NOMO-1 treated with dmso at 0.1 percent for 144 hours (cell line): ENCODE data around the gene NOTCH1.
"Not testable (repeated sequence)": the region's sequence is repeated elsewhere in the genome, so short reads cannot be mapped to it uniquely, and the experiment has no call there.

Experiments
- DNase-seq: peaks from one replicate; lab custom pipeline; 2025; ENCODE audit not compliant: unreplicated experiment; lab: John Stamatoyannopoulos, UW

The NOTCH1 gene

GRCh38 chr9:136545965-136546696, at the start of gene NOTCH1:
NOTCH1 (minus strand) TSS chr9:136546048; CDS start chr9:136545786, 262 bp downstream.
- DNase-seq = peak; percentile 99

DNA sequence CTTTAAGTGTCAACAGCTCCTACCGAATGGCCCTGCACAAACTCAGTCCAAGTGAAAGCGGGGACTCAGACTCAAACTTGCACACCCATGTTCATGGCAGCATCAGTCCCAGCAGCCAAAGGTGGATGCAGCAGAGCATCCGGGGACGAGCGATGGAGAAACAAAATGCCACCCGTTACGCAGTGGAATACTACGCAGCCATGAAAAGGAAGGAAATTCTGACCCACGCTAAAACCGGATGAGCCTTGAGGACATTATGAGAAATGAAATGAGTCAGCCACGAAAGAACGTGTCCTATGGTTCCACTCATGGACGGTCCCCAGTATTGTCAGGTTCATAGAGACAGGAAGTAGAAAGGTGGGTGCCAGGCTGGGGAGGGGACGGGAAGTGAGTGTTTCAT, 48.6 kb upstream of the NOTCH1 start:
- no peak for DNase-seq

DNA sequence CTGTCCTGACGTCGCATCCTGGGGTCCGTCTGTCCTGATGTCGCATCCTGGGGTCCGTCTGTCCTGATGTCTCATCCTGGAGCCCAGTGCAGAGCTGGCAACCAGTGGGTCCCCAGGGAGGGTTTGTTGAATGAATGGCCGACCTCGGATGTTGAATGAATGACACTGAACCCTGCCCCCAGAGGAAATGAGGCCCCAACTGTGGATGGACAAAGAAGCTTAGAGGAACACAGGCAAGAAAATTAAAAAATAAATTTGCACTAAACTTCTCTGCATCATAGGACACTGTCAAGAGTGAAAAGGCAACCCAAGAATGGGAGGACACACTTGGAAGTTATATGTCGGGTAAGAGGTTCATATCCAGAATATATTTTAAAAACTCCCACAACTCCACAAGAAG, 47.7 kb upstream of the NOTCH1 start:
- DNase-seq = no peak

DNA sequence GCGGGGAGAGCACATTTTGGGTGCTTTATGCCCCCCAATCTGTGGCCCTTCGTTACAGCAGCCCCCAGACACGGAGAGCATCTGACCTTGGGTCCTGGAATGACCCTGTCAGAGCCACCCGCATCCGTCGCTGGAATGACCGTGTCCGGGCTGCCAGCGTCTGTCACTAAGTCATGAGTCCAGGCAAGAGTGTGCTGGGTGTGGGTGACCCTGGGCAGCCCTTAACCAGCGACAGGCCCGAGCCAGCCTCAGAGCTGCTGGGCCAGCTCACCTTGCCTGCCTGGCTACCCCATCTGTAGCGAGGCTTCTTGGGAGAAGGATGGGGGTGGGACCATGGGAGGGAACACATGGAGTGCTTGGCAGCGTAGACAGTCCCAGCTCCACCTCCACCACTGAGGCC, 46.8 kb upstream of the NOTCH1 start:
- DNase-seq = no peak

DNA sequence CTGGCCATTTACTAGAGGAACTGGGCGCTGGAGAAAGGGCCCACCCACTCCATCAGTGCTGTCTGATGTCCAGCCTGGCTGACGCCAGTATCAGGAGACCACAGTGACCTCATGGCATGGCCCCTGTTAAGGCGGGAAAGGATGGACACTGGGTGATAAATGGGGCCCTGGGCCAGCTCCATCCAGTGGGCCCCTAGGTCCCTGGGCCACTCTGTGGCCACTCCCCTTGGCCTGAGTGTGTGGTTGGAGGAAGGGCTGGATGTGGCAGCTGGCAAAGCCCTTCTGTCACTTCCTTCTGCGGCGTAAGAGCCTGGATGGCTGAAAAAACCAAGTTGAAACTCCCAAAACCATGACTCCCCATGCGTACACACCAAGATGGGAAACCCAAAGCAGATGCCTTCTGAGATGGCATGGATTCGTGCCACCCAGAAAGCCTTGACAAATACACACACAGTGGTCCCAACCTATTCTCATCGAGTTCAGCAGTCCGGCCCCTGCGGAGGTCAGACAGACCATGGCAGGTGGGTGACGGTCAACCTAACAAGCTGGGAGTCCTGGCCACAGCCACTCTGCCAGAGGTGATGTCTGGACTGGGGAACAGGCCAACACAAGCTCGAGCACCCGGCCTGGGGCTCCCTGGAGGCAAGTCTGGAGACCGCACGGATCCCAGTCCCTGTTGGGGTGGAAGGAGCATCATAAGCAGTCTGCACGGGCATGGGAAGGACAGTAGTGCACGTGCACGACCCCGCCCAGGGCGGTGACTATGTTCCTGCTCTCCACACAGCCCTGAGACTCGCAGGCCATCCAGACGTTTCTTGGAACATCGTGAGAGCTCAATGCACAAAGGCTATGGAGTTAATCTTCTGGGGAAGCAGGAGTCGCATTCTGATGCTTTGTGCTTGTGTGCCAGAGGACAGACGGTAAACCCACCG, 45.2 kb upstream of the NOTCH1 start:
- DNase-seq = no peak

GRCh38 chr9:136589766-136590763, 44.2 kb upstream of the NOTCH1 start:
- DNase-seq = no peak

DNA sequence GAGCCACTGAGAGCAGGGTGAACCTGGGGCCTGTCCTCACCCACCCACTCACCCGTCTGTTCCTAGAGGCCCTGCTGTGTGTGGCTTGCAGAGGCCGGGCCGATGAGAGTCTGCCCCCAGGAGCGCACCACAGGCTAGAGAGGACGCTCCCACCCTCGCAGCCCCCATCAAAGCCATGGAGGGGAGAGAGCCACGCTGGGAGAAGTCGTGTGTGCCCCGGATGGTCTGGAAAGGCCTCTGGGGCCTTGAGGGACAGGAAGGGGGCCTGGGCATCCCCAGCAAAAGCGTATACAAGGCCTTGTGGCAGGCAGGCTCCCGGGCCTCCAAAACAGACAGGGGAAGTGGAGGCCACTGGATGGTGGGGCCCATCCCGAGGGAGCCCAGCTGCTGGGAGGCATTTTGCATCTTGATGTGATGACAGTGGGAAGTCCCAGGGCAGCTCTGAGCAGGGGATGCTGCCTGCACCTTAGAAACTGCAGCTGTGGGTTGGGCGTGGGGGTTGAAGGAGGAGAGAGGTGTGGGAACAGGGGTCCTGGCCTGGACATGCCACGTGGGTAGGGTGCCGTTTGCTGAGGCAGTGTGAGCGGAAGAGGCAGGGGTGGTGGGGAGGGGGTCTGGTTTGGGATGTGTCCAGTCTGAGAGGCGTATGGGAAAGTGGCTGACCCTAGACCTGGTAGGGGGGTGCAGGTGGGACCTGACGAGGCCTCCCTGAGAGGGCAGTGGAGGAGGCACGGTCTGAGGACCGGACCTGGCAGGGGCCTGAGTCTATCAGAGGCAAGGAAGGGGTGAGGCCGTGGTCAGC, 43.0 kb upstream of the NOTCH1 start:
- DNase-seq = no peak

DNA sequence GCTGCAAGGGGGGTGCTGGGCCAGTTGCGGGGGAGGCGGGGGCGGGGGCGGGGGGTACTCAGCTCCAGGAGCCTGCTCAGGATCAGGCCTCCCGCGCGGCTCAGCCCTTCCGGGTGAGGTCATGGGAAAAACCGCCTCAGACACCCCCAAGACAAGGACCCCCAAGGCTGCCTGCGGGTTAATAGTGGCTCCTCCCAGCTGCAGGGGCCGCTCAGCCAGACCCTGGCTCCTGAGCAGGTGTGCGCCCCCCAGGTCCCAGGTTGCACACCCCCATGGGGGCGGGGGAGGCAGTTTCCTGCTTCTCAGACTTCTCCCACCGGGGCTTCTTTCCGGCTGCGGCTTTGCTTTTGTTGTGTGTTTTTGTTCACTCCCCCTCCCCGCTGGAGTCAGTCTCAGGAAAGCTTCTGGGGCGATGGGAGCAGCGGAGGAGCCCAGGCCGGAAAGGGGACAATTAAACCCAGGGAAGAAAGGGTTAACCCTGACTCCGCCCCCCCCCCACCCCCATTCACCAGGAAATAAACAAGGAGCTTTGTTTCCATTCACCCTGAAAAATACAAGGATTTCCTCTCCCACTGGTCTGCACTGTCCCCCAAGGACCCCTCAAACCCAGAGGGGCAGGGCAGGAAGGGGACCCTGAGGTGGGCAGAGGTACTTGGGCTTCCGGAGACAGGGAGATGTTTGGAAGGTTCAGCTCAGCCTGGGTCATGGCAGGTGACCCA, 42.3 kb upstream of the NOTCH1 start:
- DNase-seq = no peak

DNA sequence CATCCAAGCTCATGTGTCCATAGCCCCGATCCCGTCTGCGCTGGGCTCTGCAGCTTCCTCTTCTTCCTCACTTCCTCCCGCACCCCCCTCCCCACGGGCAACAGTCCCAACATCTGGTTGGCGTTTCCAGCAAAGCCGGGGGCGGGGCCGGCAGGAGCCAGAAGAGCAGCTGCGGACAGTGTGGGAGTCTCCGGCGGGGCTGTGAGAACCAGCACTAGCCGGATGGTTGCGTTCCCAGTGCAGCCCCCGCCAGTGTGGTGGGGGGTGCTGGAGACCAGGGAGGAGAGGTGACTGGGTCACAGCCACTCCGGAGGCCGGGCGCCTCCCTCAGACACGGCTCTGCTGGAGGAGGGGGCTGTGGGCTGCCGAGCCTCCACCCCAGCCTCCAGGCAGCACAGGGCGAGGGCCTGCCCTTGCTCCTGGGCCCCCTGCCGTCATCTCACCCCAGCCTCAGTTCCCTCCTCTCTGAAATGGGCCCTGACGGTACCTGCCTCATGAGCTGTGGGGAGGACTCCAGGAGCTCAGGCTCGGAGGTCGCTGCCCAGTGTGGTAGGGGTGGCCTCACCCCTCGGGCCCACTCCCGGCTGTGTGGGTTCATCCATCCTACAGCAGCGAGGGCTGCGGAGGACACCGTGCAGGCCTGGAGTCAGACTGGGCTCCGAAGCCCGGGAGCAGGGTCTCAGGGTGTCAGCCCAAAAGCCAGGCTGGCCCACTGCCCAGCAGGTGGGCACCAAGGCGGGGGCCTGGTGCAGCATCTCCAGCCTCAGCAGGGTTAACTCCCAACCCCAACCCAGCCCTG, 41.5 kb upstream of the NOTCH1 start:
- peak; percentile 72 for DNase-seq

DNA sequence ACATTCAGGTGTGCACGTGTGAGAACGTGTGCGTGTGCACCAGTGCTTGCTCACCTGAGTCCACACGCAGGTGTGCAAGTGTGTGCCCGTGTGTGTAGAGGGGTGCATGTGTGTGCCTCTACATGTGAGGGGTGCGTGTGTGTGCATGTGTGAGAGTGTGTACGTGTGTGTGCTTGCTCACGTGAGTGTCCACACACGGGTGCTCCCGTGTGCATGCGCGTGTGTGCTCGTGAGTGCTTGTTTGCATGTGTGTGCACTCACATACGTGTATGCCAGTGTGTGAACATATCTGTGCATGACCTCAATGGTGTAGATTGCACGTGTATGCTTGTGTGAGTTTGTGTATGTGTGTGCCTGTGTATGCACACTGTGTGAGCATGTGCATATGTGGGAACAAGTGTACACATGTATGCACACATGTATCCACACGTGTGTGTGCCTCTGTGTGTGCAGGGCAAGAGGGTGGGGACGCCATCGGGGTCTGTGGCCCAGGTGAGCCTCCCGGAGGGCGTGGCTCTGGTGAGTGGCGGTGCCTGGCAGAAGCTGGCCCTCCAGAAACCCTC, 40.6 kb upstream of the NOTCH1 start:
- no peak for DNase-seq

DNA sequence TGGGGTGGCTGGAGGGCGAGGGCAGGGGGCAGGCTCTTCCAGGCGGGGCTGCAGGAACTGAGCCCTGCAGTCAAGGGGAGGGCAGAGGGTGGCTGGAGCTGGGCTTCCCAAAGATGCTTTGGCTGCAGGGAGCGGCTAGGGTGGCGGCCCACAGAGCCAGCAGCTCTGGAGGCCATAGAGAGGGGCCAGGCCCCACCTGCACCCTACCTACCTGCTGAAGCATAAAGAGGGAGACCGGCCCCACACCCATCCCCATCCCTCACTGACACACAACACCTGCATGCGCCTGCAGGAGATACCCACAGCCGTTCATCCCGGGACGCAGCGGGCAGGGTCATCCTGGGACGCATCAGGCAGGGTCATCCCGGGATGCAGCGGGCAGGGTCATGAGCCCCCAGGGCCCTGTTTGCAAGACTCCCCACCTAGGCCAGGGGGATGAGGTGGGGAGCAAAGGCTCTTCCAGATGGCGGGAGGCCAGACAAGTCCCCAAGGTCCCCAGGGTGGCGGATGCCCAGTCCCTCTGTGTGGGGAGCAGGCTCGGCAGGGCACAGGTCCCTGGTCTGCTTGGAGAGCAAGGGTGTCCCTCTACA, 39.8 kb upstream of the NOTCH1 start:
- DNase-seq = no peak

- no peak for DNase-seq
Observed at GRCh38 chr9:136584934-136585333, 39.1 kb upstream of the NOTCH1 start.

- DNase-seq = no peak
Observed at GRCh38 chr9:136584401-136584932, 38.6 kb upstream of the NOTCH1 start.

- no peak for DNase-seq
Observed at GRCh38 chr9:136582977-136583735, 37.3 kb upstream of the NOTCH1 start.

GRCh38 chr9:136581614-136582447, 36.0 kb upstream of the NOTCH1 start:
- no peak for DNase-seq

DNA sequence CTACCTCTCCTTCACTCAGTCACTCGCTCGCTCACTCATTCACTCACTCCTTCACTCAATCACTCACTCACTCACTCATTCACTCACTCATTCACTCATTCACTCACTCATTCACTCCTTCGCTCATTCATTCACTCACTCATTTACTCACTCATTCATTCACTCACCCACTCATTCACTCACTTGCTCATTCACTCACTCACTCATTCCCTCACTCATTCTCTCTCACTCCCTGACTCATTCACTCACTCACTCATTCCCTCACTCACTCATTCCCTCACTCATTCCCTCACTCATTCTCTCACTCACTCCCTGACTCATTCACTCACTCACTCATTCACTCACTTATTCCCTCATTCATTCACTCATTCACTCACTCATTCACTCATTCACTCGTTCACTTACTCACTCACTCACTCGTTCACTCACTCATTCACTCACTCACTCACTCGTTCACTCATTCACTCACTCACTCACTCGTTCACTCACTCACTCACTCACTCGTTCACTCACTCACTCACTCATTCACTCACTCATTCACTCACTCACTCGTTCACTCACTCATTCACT, 33.9 kb upstream of the NOTCH1 start:
- DNase-seq = not testable (repeated sequence)
